WTC11 (cell line): ENCODE data around the gene DHPS. TPM values are rescaled to one million over a fixed set of nuclear protein-coding genes. Genes with fewer than 3 reads are reported as not detected.

Experiments
- ATAC-seq: fragments of 200-7000 bp; cut with Tn5 transposase; 2 replicates; pipeline ENCODE4 v1.10.0; 2021; ENCODE audit warnings: mild to moderate bottlenecking, moderate library complexity
- CTCF ChIA-PET: fragments of 300-600 bp; sonication (Branson Sonifier 250); formaldehyde crosslinking; loops from one replicate; lab custom pipeline; 2021; ENCODE audit warnings: antibody characterized with exemption; lab: Charles Lee
- POLR2A ChIA-PET: fragments of 350-600 bp; sonication (Branson Sonifier 250); formaldehyde crosslinking; loops from one replicate; lab custom pipeline; 2021; ENCODE audit warnings: antibody characterized with exemption; lab: Charles Lee
- DNase-seq: peaks from one replicate; pipeline ENCODE4 v3.0.0; 2021; ENCODE audit warnings: low spot score
- H3K27ac Mint-ChIP-seq: 2 replicates; pipeline ENCODE4 v1.8.0; 2021; ENCODE audit warnings: mixed read lengths
- H3K27me3 Mint-ChIP-seq: 2 replicates; pipeline ENCODE4 v1.8.0; 2021; ENCODE audit warnings: low read depth, mild to moderate bottlenecking, moderate library complexity, mixed read lengths
- H3K36me3 Mint-ChIP-seq: 2 replicates; pipeline ENCODE4 v1.8.0; 2021; ENCODE audit warnings: mixed read lengths
- H3K4me1 Mint-ChIP-seq: 2 replicates; pipeline ENCODE4 v1.8.0; 2022; ENCODE audit warnings: mixed read lengths
- H3K4me3 Mint-ChIP-seq: 2 replicates; pipeline ENCODE4 v1.8.0; 2021; ENCODE audit warnings: mild to moderate bottlenecking, moderate library complexity, mixed read lengths
- H3K9me3 Mint-ChIP-seq: 2 replicates; pipeline ENCODE4 v1.8.0; 2021; ENCODE audit warnings: mixed read lengths
- CREM ChIP-seq: sonication (generic); formaldehyde crosslinking; IDR thresholded peaks from 2 replicates; pipeline ENCODE4 v1.8.1; 2022; ENCODE audit warnings: mild to moderate bottlenecking, missing genetic modification reagents, moderate library complexity
- OVOL2 ChIP-seq: fragments of 250-450 bp; sonication (Bioruptor Pico); IDR thresholded peaks from 2 replicates; pipeline ENCODE4 v1.9.0; 2021; ENCODE audit warnings: mild to moderate bottlenecking, borderline replicate concordance
- PRRX2 ChIP-seq: fragments of 250-450 bp; sonication (Bioruptor Pico); IDR thresholded peaks from 2 replicates; pipeline ENCODE4 v1.8.0; 2021; ENCODE audit warnings: mild to moderate bottlenecking
- TEAD4 ChIP-seq: sonication (generic); formaldehyde crosslinking; IDR thresholded peaks from 2 replicates; pipeline ENCODE4 v1.8.0; 2022; ENCODE audit warnings: mild to moderate bottlenecking, missing genetic modification reagents
- TP53 ChIP-seq: sonication (generic); formaldehyde crosslinking; IDR thresholded peaks from 2 replicates; pipeline ENCODE4 v1.8.1; 2023; ENCODE audit warnings: mild to moderate bottlenecking, missing genetic modification reagents
- ZNF232 ChIP-seq: sonication (generic); formaldehyde crosslinking; IDR thresholded peaks from 2 replicates; pipeline ENCODE4 v1.8.0; 2022; ENCODE audit warnings: mild to moderate bottlenecking, missing genetic modification reagents
- ZNF317 ChIP-seq: sonication (generic); formaldehyde crosslinking; IDR thresholded peaks from 2 replicates; pipeline ENCODE4 v1.8.1; 2023; ENCODE audit warnings: low read depth, mild to moderate bottlenecking, moderate library complexity, missing genetic modification reagents, borderline replicate concordance
- ZNF396 ChIP-seq: fragments of 250-450 bp; sonication (Bioruptor Pico); IDR thresholded peaks from 2 replicates; pipeline ENCODE4 v1.8.0; 2021; ENCODE audit warnings: mild to moderate bottlenecking, moderate library complexity, borderline replicate concordance
- total RNA-seq: library from RNA; stranded (reverse); gene quantifications from 3 replicates; pipeline ENCODE4 v1.2.3, GENCODE V29; 2021
- TF ChIP-seq, protein P1 (sequence below): sonication (generic); formaldehyde crosslinking; IDR thresholded peaks from 2 replicates; pipeline ENCODE4 v1.8.1; 2023; ENCODE audit warnings: mild to moderate bottlenecking, missing genetic modification reagents, moderate library complexity
- TF ChIP-seq, protein P2 (sequence below): sonication (generic); formaldehyde crosslinking; IDR thresholded peaks from 2 replicates; pipeline ENCODE4 v1.8.1; 2023; ENCODE audit warnings: mild to moderate bottlenecking, missing genetic modification reagents
- TF ChIP-seq, protein P3 (sequence below): sonication (generic); formaldehyde crosslinking; IDR thresholded peaks from 2 replicates; pipeline ENCODE4 v1.8.0; 2022; ENCODE audit warnings: mild to moderate bottlenecking, missing genetic modification reagents
- TF ChIP-seq, protein P4 (sequence below): fragments of 250-450 bp; sonication (Bioruptor Pico); IDR thresholded peaks from 2 replicates; pipeline ENCODE4 v1.9.0; 2021; ENCODE audit warnings: mild to moderate bottlenecking
- TF ChIP-seq, protein P5 (sequence below): sonication (generic); formaldehyde crosslinking; IDR thresholded peaks from 2 replicates; pipeline ENCODE4 v1.8.1; 2023; ENCODE audit warnings: mild to moderate bottlenecking, moderate library complexity, missing genetic modification reagents
- TF ChIP-seq, protein P6 (sequence below): sonication (generic); formaldehyde crosslinking; IDR thresholded peaks from 2 replicates; pipeline ENCODE4 v1.8.0; 2022; ENCODE audit warnings: mild to moderate bottlenecking, missing genetic modification reagents
- TF ChIP-seq, protein P7 (sequence below): sonication (generic); formaldehyde crosslinking; IDR thresholded peaks from 2 replicates; pipeline ENCODE4 v1.8.0; 2023; ENCODE audit warnings: mild to moderate bottlenecking, missing genetic modification reagents
- TF ChIP-seq, protein P8 (sequence below): sonication (generic); formaldehyde crosslinking; conservative IDR thresholded peaks from 2 replicates; pipeline ENCODE4 v1.8.1; 2022; ENCODE audit warnings: mild to moderate bottlenecking, missing genetic modification reagents

Gene DHPS
- total RNA-seq, 1 experiment from 2014 or later: 115 TPM

DNA sequence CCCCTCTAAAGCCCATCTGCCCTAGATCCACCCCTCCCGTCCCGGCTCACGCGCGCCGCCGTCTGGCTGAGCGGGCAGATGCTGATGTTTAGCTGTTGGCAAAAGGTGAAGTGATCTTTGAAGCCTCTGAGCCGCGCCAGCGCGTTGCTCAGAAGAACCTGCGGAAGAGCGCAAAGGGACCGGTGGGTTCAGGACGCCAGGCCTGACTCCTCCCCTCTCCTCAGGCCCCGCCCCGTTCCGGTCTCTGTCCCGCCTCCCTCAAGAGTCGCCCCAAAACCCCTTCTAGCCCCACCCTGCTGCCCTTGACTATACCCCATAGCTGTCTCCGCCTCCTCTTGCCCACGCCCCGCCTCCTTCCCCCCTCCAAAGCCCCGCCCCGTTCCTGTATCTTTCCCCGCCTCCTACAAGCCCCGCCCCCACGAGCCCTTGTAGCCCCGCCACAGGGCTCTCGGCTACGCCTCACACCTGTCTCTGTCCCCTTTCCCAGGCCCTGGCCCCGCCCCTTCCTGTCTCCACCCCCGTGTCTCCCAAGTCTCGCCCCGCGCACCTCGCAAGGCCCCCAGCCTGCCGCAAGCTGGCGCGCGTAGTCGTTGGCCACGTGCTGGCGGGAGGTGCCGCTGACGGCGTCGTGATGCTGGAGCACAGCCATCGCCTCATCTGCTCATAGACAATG lies 24.6 kb downstream of the DHPS start (continued):
- TF ChIP-seq, protein P1, sequence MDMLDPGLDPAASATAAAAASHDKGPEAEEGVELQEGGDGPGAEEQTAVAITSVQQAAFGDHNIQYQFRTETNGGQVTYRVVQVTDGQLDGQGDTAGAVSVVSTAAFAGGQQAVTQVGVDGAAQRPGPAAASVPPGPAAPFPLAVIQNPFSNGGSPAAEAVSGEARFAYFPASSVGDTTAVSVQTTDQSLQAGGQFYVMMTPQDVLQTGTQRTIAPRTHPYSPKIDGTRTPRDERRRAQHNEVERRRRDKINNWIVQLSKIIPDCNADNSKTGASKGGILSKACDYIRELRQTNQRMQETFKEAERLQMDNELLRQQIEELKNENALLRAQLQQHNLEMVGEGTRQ (CRISPR knock-in tag): peak; percentile 47; the same call in 1 of the 2 replicates
- TF ChIP-seq, all 79 proteins: peak for 13

DNA sequence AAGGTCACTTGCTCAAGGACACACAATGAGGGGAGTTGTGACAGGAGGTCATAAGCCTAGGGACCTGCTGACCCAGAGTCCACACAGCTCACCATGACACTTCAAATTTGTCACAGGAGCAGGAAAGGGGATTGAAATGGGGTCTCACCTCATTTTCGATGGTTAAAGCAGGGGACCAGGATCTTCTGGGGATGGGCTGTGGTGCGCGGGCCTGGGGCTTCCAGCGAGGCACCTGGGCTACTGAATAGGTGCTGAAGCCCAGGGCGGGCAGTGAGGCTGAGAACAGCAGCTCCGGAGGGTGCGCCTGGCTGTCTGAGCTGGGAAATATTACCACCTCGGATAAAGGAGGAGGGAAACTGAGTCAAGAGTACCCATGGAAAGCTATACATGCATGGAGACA lies 26.1 kb downstream of the DHPS start:
- TF ChIP-seq, protein P2, sequence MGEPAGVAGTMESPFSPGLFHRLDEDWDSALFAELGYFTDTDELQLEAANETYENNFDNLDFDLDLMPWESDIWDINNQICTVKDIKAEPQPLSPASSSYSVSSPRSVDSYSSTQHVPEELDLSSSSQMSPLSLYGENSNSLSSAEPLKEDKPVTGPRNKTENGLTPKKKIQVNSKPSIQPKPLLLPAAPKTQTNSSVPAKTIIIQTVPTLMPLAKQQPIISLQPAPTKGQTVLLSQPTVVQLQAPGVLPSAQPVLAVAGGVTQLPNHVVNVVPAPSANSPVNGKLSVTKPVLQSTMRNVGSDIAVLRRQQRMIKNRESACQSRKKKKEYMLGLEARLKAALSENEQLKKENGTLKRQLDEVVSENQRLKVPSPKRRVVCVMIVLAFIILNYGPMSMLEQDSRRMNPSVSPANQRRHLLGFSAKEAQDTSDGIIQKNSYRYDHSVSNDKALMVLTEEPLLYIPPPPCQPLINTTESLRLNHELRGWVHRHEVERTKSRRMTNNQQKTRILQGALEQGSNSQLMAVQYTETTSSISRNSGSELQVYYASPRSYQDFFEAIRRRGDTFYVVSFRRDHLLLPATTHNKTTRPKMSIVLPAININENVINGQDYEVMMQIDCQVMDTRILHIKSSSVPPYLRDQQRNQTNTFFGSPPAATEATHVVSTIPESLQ (CRISPR knock-in tag): no peak
- TF ChIP-seq, protein P3, sequence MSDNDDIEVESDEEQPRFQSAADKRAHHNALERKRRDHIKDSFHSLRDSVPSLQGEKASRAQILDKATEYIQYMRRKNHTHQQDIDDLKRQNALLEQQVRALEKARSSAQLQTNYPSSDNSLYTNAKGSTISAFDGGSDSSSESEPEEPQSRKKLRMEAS (CRISPR knock-in tag): no peak
- TF ChIP-seq CREM (CRISPR knock-in tag) (no peak), ZNF232 (CRISPR knock-in tag) (no peak), ZNF317 (CRISPR knock-in tag) (no peak), ZNF396 (CRISPR knock-in tag) (no peak), OVOL2 (no peak), PRRX2 (no peak), TP53 (CRISPR knock-in tag) (no peak), TEAD4 (CRISPR knock-in tag) (no peak)
- TF ChIP-seq, protein P4, sequence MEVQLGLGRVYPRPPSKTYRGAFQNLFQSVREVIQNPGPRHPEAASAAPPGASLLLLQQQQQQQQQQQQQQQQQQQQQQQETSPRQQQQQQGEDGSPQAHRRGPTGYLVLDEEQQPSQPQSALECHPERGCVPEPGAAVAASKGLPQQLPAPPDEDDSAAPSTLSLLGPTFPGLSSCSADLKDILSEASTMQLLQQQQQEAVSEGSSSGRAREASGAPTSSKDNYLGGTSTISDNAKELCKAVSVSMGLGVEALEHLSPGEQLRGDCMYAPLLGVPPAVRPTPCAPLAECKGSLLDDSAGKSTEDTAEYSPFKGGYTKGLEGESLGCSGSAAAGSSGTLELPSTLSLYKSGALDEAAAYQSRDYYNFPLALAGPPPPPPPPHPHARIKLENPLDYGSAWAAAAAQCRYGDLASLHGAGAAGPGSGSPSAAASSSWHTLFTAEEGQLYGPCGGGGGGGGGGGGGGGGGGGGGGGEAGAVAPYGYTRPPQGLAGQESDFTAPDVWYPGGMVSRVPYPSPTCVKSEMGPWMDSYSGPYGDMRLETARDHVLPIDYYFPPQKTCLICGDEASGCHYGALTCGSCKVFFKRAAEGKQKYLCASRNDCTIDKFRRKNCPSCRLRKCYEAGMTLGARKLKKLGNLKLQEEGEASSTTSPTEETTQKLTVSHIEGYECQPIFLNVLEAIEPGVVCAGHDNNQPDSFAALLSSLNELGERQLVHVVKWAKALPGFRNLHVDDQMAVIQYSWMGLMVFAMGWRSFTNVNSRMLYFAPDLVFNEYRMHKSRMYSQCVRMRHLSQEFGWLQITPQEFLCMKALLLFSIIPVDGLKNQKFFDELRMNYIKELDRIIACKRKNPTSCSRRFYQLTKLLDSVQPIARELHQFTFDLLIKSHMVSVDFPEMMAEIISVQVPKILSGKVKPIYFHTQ (CRISPR knock-in tag): no peak
- TF ChIP-seq, protein P5, sequence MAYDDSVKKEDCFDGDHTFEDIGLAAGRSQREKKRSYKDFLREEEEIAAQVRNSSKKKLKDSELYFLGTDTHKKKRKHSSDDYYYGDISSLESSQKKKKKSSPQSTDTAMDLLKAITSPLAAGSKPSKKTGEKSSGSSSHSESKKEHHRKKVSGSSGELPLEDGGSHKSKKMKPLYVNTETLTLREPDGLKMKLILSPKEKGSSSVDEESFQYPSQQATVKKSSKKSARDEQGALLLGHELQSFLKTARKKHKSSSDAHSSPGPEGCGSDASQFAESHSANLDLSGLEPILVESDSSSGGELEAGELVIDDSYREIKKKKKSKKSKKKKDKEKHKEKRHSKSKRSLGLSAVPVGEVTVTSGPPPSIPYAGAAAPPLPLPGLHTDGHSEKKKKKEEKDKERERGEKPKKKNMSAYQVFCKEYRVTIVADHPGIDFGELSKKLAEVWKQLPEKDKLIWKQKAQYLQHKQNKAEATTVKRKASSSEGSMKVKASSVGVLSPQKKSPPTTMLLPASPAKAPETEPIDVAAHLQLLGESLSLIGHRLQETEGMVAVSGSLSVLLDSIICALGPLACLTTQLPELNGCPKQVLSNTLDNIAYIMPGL (CRISPR knock-in tag): no peak
- TF ChIP-seq, protein P6, sequence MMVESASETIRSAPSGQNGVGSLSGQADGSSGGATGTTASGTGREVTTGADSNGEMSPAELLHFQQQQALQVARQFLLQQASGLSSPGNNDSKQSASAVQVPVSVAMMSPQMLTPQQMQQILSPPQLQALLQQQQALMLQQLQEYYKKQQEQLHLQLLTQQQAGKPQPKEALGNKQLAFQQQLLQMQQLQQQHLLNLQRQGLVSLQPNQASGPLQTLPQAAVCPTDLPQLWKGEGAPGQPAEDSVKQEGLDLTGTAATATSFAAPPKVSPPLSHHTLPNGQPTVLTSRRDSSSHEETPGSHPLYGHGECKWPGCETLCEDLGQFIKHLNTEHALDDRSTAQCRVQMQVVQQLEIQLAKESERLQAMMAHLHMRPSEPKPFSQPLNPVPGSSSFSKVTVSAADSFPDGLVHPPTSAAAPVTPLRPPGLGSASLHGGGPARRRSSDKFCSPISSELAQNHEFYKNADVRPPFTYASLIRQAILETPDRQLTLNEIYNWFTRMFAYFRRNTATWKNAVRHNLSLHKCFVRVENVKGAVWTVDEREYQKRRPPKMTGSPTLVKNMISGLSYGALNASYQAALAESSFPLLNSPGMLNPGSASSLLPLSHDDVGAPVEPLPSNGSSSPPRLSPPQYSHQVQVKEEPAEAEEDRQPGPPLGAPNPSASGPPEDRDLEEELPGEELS (CRISPR knock-in tag): no peak
- TF ChIP-seq, protein P7, sequence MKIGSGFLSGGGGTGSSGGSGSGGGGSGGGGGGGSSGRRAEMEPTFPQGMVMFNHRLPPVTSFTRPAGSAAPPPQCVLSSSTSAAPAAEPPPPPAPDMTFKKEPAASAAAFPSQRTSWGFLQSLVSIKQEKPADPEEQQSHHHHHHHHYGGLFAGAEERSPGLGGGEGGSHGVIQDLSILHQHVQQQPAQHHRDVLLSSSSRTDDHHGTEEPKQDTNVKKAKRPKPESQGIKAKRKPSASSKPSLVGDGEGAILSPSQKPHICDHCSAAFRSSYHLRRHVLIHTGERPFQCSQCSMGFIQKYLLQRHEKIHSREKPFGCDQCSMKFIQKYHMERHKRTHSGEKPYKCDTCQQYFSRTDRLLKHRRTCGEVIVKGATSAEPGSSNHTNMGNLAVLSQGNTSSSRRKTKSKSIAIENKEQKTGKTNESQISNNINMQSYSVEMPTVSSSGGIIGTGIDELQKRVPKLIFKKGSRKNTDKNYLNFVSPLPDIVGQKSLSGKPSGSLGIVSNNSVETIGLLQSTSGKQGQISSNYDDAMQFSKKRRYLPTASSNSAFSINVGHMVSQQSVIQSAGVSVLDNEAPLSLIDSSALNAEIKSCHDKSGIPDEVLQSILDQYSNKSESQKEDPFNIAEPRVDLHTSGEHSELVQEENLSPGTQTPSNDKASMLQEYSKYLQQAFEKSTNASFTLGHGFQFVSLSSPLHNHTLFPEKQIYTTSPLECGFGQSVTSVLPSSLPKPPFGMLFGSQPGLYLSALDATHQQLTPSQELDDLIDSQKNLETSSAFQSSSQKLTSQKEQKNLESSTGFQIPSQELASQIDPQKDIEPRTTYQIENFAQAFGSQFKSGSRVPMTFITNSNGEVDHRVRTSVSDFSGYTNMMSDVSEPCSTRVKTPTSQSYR (CRISPR knock-in tag): no peak
- TF ChIP-seq, protein P8, sequence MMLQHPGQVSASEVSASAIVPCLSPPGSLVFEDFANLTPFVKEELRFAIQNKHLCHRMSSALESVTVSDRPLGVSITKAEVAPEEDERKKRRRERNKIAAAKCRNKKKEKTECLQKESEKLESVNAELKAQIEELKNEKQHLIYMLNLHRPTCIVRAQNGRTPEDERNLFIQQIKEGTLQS: no peak
- TF ChIP-seq, protein P1 (CRISPR knock-in tag): no peak
- H3K36me3 Mint-ChIP-seq: peaks cover 36% of the 10 kb centered on the region
- H3K9me3 Mint-ChIP-seq: no peaks in the 10 kb centered on the region
- CTCF ChIA-PET: interaction anchor here (0.8 to 1.4 kb wide), 2 partner anchors 16 to 17 kb away, joined by 4 to 6 read pairs; no protein-coding TSS in a partner anchor
- ATAC-seq (no peak), DNase-seq (no peak)
- no peaks in the 10 kb centered on the region; the same call in 1 of the 2 replicates for H3K27me3 Mint-ChIP-seq
- peaks cover 6% of the 10 kb centered on the region for H3K4me1 Mint-ChIP-seq
- H3K27ac Mint-ChIP-seq: peak overlapping the region; percentile 66
- H3K4me3 Mint-ChIP-seq: peak overlapping the region; percentile 12; the same call in 1 of the 2 replicates
- POLR2A ChIA-PET: no interaction called here
